GM19395 (cell line): ENCODE results near the gene DGKE.
A peak's percentile ranks its signal among the peaks of the same experiment; 100 is the strongest.

Experiments used
- ATAC-seq: cut with Tn5 transposase; IDR thresholded peaks from one replicate; pipeline ENCODE4 v1.9.1; 2021; ENCODE audit warnings: mild to moderate bottlenecking, moderate library complexity; ENCODE audit not compliant: unreplicated experiment

DGKE gene

DNA sequence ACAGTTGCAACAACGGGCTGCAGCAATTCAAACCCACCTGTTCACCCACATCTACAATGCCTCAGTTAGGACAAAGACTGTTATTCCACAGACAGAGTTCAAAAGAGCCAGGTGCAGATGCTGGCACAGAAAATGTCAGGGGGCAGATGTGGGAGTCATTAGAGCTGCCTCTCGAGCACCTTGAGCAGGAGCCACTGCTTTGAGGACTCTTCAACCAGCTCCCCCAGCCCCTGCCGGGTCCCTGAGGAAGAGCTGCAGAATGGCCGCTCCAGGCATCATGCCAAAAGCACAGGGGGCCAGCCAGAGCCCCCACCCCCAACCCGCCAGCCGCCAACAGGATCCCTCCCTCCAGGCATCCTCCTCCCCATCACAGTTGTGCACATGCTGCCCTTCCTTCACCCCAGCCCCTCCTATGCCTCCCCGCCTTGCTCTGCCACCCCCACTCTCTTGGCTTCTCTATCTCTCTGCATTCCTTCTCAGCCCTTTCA is 21.0 kb upstream of the DGKE start:
- ATAC-seq = no peak

- no peak for ATAC-seq
Measured at GRCh38 chr17:56815711-56816110, 18.2 kb upstream of the DGKE start.

DNA sequence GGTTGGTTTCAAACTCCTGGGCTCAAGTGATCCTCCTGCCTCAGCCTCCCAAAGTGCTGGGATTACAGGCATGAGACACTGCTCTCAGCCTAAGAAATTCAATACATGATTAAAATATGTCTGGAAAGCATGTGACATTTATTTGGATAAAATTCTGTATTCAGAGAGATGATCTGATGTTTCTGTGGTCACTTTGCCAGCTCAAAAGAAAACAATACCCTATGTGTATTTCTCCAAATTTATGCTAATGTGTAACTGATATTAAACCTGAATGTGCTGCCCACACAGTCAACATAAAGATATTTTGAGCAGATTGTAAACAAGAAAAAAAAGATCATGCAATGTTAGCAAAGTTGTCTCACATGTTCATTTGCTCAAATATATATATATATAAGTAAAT is 16.9 kb upstream of the DGKE start:
- ATAC-seq = no peak

GRCh38 chr17:56819030-56819429 is 14.9 kb upstream of the DGKE start:
- no peak for ATAC-seq

GRCh38 chr17:56819431-56820145 is 14.4 kb upstream of the DGKE start:
- peak; percentile 68 for ATAC-seq

DNA sequence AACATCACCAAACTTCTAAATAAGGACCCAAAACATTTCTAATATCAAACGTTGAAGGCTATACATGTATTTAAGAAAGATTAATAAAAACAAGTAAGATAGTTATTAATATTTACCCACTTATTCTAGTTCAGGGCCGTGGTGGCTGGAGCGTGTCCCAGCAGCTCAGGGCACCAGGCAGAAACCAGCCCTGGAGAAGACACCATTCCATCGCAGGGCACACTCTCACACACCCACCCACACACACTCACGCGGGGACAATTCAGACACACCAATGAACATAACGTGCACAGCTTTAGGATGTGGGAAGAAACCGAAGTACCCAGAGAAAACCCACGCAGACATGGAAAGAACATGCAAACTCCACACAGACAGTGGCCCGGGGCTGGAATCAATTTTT is 13.7 kb upstream of the DGKE start:
- no peak for ATAC-seq

DNA sequence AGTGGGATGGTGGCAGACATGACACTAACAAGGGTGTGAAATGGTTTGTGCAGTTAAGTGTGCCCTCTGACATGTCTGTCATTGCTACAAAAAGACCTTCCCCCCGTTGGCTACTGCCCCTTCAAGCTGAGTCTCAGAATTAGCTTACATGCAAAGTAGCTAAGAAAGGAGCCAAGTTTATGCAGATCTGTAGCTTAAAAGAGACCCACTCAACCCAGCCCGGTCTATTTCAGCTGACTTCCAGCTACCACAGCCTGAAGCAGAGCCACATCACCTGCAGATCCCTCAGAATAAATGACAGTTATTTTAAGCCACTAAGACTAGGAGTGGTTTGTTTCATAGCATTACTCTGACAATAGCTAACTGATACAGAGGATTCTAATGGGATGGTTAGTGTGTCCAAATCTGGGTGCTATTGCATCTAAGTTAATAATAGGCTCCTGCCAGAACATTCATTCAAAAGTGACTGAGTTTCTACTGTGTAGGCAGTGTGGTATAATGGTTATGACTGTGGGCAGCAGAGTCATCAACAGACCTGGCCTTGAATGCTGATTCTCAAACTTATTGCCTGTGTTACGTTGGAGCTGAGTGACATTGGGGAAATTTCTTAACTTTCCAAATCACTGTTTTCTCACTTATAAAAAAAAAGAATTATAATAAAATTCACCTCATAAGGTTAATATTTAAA is 12.0 kb upstream of the DGKE start:
- ATAC-seq = no peak

DNA sequence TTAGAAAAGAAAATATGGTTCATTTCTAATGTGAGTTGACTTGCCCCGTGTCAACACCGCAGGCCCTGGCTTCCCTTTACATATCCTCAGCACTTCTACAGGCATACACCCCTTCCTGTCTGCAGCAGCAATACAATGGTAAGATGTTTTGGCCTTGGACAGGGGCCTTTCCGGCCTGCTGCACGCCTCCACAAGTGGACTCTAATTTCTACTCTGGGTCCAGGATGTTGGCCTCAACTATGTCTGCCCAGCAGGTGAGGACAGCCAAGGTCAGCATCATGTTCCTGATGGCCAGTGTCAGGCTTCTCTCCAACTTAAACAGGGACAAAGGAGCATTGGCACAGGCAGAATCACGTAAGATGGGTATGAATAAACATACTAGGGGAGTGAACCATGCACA is 11.2 kb upstream of the DGKE start:
- no peak for ATAC-seq

GRCh38 chr17:56823848-56824247 is 10.1 kb upstream of the DGKE start:
- no peak for ATAC-seq

- no peak for ATAC-seq
Measured at GRCh38 chr17:56824503-56824902, 9.4 kb upstream of the DGKE start.

DNA sequence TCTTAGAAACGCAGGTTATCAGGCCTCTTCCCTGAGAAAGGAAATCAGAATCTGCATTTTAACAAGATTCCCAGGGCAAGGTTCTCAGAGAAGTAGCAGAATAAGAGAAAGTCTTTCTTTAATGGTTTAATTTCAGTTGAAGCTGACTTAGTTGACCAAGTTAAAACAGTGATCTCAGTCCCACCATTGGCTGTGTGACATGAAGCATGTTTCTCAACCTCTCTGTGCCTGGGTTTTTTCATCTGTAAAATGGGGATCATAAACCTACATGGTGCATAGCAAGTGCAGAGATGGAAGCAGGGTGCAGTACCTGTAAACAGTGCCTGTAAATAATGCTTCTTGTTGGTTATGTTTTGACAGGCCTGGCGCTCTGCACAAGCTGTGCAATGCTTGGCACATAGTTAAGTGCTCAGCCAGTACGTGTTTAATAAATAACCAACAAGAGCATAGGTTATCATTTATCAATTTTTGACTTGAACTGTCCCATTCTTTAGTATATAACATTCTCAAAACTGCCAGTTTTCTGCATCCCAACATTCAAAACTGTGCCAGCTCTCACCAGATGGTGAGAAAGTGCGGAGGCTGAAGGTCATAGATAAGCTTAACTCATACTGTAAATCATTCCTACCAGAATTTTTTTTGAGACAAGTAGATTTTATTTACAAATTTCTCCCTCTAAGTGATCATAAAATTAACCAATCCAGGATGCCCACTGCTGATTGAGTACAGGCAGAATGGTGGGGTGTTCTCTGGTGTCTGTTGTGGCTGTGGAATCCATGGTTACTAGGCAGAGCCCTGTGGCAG is 7.1 kb upstream of the DGKE start:
- no peak for ATAC-seq

GRCh38 chr17:56830726-56831368 is 3.1 kb upstream of the DGKE start:
- ATAC-seq = no peak

GRCh38 chr17:56831369-56832095 is 2.4 kb upstream of the DGKE start:
- no peak for ATAC-seq

DNA sequence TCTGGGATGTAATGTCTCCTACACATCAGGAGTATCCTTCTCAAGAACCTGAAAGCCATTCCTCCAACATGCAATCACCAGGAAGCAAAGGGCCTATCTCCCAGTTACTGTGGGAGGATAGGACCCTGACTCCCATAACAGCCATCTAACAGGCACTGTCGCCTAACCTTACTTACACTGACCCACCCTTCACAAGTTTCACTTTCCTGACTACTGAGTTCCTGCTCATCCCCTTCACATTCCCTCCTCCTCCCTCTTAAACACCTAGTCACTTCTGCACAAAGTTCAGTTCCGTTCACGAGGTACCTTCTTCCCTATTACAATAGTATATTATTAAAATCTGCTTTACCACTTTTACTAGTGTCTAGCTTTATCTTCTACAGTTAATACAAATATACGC is 1.5 kb upstream of the DGKE start:
- ATAC-seq = no peak

GRCh38 chr17:56833057-56833808 is 718 bp upstream of the DGKE start:
- ATAC-seq = peak; percentile 55

DNA sequence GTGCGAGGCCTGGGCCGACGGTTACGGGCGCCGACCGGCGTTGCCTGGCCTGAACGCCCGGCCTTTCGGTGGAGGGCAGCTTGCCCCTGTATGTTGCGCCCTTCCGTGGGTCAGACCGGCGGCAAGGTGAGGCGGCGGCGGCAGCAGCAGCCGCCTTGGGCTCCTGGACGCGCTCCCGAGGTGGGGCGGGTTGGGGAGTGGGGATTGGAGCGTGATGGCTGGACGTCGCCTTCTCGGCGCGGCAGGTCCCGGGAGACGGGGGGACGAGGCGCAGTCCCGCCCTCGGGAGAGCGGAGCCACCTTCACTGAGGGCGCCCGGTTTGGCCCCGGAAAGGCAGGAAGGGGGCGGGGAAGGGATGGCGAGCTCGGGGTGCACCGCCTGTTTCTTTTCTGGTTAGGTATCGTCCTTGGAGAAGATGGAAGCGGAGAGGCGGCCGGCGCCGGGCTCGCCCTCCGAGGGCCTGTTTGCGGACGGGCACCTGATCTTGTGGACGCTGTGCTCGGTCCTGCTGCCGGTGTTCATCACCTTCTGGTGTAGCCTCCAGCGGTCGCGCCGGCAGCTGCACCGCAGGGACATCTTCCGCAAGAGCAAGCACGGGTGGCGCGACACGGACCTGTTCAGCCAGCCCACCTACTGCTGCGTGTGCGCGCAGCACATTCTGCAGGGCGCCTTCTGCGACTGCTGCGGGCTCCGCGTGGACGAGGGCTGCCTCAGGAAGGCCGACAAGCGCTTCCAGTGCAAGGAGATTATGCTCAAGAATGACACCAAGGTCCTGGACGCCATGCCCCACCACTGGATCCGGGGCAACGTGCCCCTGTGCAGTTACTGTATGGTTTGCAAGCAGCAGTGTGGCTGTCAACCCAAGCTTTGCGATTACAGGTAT is 671 bp downstream of the DGKE start:
- peak; percentile 40 for ATAC-seq

DNA sequence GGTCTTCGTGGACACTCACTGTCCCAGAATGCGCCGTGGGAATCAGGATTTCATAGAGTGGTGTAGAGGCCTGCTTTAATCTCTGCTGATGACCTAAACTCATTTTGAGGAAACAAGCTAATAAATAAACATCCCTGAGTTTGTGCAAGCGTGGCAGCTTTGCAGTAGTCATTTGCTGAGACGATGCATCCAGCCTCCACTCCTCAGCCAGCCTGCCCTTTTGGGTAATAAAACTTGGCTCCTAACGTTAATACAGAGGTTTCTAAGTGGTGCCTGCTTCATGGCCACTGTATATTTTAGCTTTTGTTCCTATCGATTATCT is 1.3 kb downstream of the DGKE start:
- no peak for ATAC-seq

DNA sequence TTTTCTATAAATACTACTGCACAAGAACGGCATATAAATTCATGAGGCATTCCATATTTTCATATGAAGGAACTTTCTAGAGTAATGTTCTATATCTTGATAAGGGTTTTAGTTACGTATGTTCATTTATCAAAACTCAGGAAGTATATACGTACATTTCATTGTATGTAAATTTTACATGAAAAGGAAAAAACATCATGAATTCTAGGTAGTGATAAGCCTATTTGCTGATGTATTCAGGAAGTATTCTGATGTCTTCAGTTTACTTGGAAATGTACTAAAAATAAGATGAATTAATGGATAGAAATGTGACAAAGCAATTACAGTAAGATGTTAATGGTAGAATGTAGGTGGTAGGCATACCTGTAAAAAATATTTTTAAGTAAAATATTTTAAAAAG is 4.7 kb downstream of the DGKE start:
- ATAC-seq = no peak

- ATAC-seq = no peak
Measured at GRCh38 chr17:56842577-56842976, 8.6 kb downstream of the DGKE start.
